Suprapubic skin (tissue), 4 donors: Measurements from ENCODE around the gene OR2L8. TPM values are rescaled to one million over a fixed set of nuclear protein-coding genes. Genes with fewer than 3 reads are reported as not detected.

Source experiments
- DNase-seq, 2 donors: peaks; one replicate each; pipeline ENCODE4 v3.0.0-alpha.2; 2019; ENCODE audit warnings: low spot score in 2 of 2
- H3K27ac ChIP-seq: fragments of 200-600 bp; sonication (generic); one replicate; pipeline ENCODE4 v1.5.1; 2019
- H3K27me3 ChIP-seq: fragments of 200-600 bp; sonication (generic); one replicate; pipeline ENCODE4 v1.5.1; 2019
- H3K36me3 ChIP-seq: fragments of 200-600 bp; sonication (generic); one replicate; pipeline ENCODE4 v1.5.1; 2019
- H3K4me1 ChIP-seq: fragments of 200-600 bp; sonication (generic); one replicate; pipeline ENCODE4 v1.5.1; 2019
- H3K4me3 ChIP-seq: fragments of 200-600 bp; sonication (generic); one replicate; pipeline ENCODE4 v1.5.1; 2019; ENCODE audit warnings: mild to moderate bottlenecking
- H3K9me3 ChIP-seq: fragments of 200-600 bp; sonication (generic); one replicate; pipeline ENCODE4 v1.5.1; 2019
- EP300 ChIP-seq: sonication (generic); formaldehyde crosslinking; IDR thresholded peaks from one replicate; pipeline ENCODE4 v1.6.1; 2017; ENCODE audit warnings: antibody characterized with exemption
- POLR2A ChIP-seq, 2 donors: fragments of 450-650 bp; IDR thresholded peaks; one replicate each; pipeline ENCODE4 v1.6.1; 2017; ENCODE audit warnings: antibody characterized with exemption in 2 of 2, mild to moderate bottlenecking in 2 of 2, moderate library complexity in 2 of 2
- POLR2AphosphoS5 ChIP-seq, 3 donors: sonication (generic); formaldehyde crosslinking; IDR thresholded peaks; one replicate each; pipeline ENCODE4 v1.6.1; 2017; ENCODE audit warnings: antibody characterized with exemption in 3 of 3
- WGBS: methylation state at CpG from one replicate; pipeline ENCODE4 v1.1.5; 2018; 5-methylcytosine and 5-hydroxymethylcytosine counted together
- total RNA-seq, 4 donors: library from RNA; depleted of rRNA; stranded (reverse); fragments of >200 nt; gene quantifications; one replicate each; pipeline ENCODE4 v1.1.0, GENCODE V29; 2016
- TF ChIP-seq, protein P1 (sequence below), 2 donors: fragments of 200-600 bp in 1 of 2; fragments of 450-650 bp in 1 of 2; sonication (generic) in 1 of 2; IDR thresholded peaks; one replicate each; pipeline ENCODE4 v1.5.1; 2016 to 2019; ENCODE audit warnings: antibody characterized with exemption in 2 of 2, mild to moderate bottlenecking in 1 of 2, moderate library complexity in 1 of 2

OR2L8 gene, protein sequence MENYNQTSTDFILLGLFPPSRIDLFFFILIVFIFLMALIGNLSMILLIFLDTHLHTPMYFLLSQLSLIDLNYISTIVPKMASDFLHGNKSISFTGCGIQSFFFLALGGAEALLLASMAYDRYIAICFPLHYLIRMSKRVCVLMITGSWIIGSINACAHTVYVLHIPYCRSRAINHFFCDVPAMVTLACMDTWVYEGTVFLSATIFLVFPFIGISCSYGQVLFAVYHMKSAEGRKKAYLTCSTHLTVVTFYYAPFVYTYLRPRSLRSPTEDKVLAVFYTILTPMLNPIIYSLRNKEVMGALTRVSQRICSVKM
- total RNA-seq = under 1 TPM in 1 of 4 donors, not detected in 3; 0.97 TPM

DNA sequence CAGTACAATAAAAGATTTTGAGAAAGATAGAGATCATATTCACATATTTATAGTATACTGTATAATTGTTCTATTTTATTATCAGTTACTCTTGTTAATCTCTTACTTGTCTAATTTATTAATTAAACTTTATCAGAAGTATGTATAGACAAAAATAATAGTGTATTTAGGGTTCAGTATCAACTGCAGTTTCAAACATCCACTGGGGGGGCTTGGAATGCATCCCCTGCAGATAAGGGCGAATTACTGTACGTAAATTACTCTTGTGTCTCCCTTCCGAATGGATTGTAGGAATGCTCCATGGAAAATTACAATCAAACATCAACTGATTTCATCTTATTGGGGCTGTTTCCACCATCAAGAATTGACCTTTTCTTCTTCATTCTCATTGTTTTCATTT lies at the start of gene OR2L8:
TSS of gene OR2L8 (plus strand) at position 301 of the 400 bp plus-strand sequence. CDS start at position 301, 0 bp downstream.
- WGBS = 88% methylated on average over 3 of the region's 3 CpGs
- Histone ChIP-seq H3K9me3 (no peaks in the 10 kb centered on the region), H3K4me1 (no peaks in the 10 kb centered on the region), H3K27me3 (no peaks in the 10 kb centered on the region), H3K27ac (no peak within 1 kb of the TSS), H3K4me3 (no peak within 1 kb of the TSS), H3K36me3 (no peaks in the 10 kb centered on the region)
- TF ChIP-seq POLR2AphosphoS5 (IDR thresholded peaks at IDR 0.05) = no peak
- TF ChIP-seq, protein P1, sequence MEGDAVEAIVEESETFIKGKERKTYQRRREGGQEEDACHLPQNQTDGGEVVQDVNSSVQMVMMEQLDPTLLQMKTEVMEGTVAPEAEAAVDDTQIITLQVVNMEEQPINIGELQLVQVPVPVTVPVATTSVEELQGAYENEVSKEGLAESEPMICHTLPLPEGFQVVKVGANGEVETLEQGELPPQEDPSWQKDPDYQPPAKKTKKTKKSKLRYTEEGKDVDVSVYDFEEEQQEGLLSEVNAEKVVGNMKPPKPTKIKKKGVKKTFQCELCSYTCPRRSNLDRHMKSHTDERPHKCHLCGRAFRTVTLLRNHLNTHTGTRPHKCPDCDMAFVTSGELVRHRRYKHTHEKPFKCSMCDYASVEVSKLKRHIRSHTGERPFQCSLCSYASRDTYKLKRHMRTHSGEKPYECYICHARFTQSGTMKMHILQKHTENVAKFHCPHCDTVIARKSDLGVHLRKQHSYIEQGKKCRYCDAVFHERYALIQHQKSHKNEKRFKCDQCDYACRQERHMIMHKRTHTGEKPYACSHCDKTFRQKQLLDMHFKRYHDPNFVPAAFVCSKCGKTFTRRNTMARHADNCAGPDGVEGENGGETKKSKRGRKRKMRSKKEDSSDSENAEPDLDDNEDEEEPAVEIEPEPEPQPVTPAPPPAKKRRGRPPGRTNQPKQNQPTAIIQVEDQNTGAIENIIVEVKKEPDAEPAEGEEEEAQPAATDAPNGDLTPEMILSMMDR (IDR thresholded peaks at IDR 0.05) = no peak
- no peak for TF ChIP-seq POLR2A (IDR thresholded peaks at IDR 0.05)
- no peak for TF ChIP-seq EP300
- no peak for DNase-seq

DNA sequence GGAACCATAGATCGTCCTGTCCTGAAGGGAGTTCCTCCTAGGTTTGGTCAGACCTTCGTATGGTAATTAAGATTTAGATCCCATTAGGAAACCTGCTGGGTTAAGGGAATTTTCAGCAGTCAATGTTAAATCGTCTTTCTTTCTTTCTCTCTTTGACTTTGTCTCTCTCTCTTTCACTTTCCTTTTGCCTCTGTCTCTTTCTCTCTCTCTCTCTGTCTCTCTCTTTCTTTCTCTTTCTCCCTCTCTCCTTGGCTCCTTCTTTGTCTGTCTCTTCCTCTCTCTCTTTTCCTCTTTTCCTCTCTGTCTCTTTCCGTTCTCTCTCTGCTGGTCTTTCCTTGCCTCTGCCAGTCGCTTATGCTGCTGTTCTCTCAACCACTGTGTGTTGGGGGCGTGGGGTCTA lies 44.5 kb upstream of the OR2L8 start:
- TF ChIP-seq POLR2A (IDR thresholded peaks at IDR 0.05) (no peak), POLR2AphosphoS5 (IDR thresholded peaks at IDR 0.05) (no peak), EP300 (no peak)
- TF ChIP-seq, protein P1 (IDR thresholded peaks at IDR 0.05) = no peak
- no peak for DNase-seq
- WGBS = 85% methylated on average over 6 of the region's 6 CpGs
- no peak overlapping the region for H3K27ac ChIP-seq
- H3K36me3 ChIP-seq = no peaks in the 10 kb centered on the region
- H3K4me1 ChIP-seq = no peaks in the 10 kb centered on the region
- H3K4me3 ChIP-seq = no peak overlapping the region
- no peaks in the 10 kb centered on the region for H3K27me3 ChIP-seq
- peaks cover 4% of the 10 kb centered on the region for H3K9me3 ChIP-seq

DNA sequence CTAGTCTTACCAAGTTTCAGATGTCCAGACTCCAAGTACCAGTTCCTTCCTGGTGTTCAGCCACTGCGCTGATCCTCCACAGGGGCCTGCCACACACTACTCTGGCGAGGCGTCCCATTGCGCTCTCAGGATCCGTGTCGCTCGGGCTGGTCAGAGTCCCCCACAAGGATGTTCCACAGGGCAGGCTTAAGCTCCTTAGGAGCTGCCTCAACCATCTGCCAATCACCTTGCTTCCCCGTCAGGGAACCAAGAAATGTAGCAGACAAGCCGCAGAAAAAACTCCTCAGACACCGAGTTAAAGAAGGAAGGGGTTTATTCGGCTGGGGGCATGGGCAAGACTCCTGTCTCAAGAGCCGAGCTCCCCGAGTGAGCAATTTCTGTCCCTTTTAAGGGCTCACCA lies 43.5 kb upstream of the OR2L8 start:
- Histone ChIP-seq H3K9me3 (peaks cover 4% of the 10 kb centered on the region), H3K4me3 (no peak overlapping the region), H3K36me3 (no peaks in the 10 kb centered on the region), H3K27ac (no peak overlapping the region), H3K4me1 (no peaks in the 10 kb centered on the region), H3K27me3 (no peaks in the 10 kb centered on the region)
- TF ChIP-seq POLR2A (IDR thresholded peaks at IDR 0.05) (no peak), POLR2AphosphoS5 (IDR thresholded peaks at IDR 0.05) (no peak), EP300 (no peak)
- TF ChIP-seq, protein P1 (IDR thresholded peaks at IDR 0.05) = no peak
- 89% methylated on average over 13 of the region's 13 CpGs for WGBS
- no peak for DNase-seq

DNA sequence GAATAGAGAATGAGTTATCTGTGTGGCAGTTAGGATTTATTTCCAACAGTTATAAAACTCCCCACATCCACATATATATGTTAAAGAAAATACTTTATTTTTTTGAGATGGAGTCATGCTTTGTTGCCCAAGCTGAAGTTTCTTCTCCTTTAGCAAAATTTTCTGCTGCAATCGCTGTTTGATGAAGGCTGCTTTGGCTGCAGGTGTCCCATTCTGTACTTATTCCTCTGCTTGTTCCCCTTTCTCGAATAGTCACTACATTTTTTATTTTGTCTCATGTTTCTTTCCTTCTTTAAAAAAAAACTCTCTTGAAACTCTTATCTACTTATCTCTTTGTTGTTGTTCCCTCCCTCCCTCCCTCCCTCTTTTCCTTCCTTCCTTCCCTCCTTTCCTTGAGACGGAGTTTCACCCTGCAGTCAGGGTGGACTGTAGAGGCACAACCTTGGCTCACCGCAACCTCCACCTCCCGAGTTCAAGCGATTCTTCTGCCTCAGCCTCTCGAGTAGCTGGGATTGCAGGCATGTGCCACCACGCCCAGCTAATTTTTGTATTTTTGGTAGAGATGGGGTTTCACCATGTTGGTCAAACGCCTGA lies 42.7 kb upstream of the OR2L8 start:
- H3K27me3 ChIP-seq = no peaks in the 10 kb centered on the region
- no peak overlapping the region for H3K27ac ChIP-seq
- H3K4me3 ChIP-seq = peak overlapping the region; percentile 30
- DNase-seq = no peak
- no peaks in the 10 kb centered on the region for H3K4me1 ChIP-seq
- no peak for TF ChIP-seq POLR2AphosphoS5 (IDR thresholded peaks at IDR 0.05)
- TF ChIP-seq POLR2A (IDR thresholded peaks at IDR 0.05) = no peak
- TF ChIP-seq, protein P1 (IDR thresholded peaks at IDR 0.05) = no peak
- no peak for TF ChIP-seq EP300
- H3K36me3 ChIP-seq = no peaks in the 10 kb centered on the region
- 51% methylated on average over 9 of the region's 9 CpGs for WGBS
- peaks cover 3% of the 10 kb centered on the region for H3K9me3 ChIP-seq

DNA sequence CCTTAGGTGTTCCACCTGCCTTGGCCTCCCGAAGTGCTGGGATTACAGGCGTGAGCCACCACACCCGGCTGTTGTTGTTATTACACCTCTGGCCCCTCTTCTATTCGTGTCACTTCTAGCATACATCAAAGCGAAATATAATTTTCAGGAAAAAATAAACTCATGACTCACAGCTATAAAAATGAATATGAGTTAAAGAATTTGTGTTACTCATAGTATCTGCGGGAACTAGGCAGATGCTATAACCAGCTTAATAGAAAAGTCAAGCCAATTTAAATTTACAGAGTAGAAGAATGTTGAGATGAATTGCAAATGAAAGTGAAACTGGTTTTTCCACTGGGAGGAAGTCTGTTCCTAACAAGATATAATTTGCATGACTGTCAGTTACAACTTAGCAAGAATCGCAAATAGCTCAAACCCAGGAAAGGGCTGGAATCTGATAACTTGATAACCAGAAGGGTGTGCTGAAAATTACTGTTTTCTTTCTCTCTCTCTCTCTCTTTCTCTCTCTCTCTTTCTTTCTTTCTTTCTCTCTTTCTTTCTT lies 42.1 kb upstream of the OR2L8 start:
- TF ChIP-seq EP300 = no peak
- TF ChIP-seq POLR2A (IDR thresholded peaks at IDR 0.05) = no peak
- TF ChIP-seq, protein P1 (IDR thresholded peaks at IDR 0.05) = no peak
- TF ChIP-seq POLR2AphosphoS5 (IDR thresholded peaks at IDR 0.05) = no peak
- Histone ChIP-seq H3K36me3 (no peaks in the 10 kb centered on the region), H3K9me3 (no peaks in the 10 kb centered on the region), H3K27ac (no peak overlapping the region), H3K4me3 (peak overlapping the region; percentile 30), H3K4me1 (no peaks in the 10 kb centered on the region), H3K27me3 (no peaks in the 10 kb centered on the region)
- no peak for DNase-seq
- WGBS = 33% methylated on average over 7 of the region's 7 CpGs
